ENCODE data around the gene BEND3.
"Not testable (repeated sequence)": the region's sequence is repeated elsewhere in the genome, so short reads cannot be mapped to it uniquely, and the experiment has no call there.

Gene BEND3

DNA sequence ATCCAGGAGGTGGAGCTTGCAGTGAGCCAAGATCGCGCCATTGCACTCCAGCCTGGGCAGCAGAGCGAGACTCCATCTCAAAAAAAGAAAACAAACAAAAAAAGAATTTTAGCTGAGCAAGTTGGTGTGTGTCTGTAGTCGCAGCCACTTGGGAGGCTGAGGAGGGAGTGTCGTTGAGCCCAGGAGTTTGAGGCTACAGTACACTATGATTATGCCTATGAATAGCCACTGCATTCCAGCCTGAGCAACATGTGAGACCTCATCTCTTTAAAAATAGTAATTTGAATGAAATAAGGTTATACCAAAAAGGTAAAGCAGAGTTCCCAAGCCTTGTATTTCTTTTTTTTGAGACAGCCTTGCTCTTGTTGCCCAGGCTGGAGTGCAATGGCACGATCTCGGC is 67.5 kb downstream of the BEND3 start:
- in situ Hi-C loops (cut with MboI; ENCODE audit: low sequenced_read_pairs): no loop called here

- in situ Hi-C loops (cut with MboI; ENCODE audit: low sequenced_read_pairs): no loop called here
Observed at GRCh38 chr6:107045826-107046675, 69.3 kb downstream of the BEND3 start.

GRCh38 chr6:107033126-107033525 is 82.2 kb downstream of the BEND3 start:
- in situ Hi-C loops (cut with MboI; ENCODE audit: low sequenced_read_pairs): no loop called here

- in situ Hi-C loops (cut with MboI; ENCODE audit: low sequenced_read_pairs): no loop called here
Observed at GRCh38 chr6:107032051-107032450, 83.3 kb downstream of the BEND3 start.

DNA sequence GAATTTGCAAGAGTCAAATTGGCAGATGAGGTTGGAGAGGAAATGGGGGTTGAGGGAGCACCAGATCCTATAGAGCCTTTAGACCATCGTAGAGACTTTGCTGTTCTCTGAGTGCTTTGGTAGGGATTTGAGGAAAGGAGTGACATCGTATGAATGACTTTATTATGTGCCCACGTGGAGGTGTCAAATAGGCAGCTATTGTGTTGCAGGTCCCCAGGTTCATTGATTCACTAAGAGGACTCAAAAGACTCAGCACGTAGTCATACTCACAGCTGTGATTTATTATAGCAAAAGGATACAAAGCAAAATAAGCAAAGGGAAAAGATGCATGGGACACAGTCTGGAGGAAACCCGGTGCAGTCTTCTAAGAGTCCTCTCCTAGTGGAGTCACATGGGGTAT is 85.2 kb downstream of the BEND3 start:
- in situ Hi-C loops (cut with MboI; ENCODE audit: low sequenced_read_pairs): no loop called here

DNA sequence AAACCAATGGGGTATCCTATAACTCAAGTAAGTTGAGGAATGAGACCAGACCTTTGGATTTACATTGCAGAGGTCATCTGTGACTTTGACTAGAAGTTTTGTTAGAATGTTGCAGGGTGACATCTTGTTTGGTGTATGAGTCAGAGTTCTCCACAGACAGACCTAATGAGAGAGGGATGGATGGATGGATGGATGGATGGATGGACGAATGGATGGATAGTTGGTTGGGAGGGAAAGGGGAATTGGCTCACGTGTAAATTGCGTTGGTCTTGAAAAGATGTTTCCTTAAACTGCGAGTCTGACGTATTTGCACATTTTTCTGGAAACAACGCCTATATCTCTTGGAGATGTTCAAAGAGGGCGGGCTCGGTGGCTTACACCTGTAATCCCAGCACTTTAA is 88.3 kb downstream of the BEND3 start:
- in situ Hi-C loops (cut with MboI; ENCODE audit: low sequenced_read_pairs): no loop called here

DNA sequence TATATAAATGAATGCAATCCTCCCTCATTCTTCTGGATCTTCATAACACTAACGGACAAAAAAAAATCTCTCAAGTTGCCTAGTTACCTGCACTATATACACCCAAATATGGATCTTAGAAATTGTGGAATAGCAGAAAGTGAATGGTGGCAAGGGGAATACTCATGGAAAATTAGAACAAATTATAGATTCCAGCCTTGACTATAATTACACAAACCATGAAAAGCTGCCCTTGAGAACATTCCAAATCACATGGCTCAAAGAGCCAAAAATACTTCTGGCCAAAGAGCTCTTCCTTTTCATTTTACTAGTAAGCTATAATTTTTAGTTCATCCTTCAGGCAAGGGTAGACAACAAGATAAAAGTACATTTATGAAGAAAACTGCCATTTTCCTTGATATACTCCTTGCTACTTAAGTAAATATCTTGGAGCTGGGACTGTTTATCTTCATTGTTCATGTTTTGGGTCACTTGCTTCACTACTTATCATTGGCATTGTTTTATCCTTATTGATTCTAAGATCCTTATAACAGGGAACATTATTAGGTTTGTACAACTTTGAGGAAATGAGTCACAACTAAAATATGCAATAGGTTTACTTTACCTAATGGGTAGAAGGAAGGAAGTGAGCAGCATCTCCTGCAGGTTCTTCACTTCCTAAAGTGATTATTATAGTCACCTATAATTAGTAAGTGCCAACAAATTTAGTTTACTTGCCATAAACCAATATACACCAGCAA is 93.7 kb downstream of the BEND3 start:
- in situ Hi-C loops (cut with MboI; ENCODE audit: low sequenced_read_pairs): no loop called here

- in situ Hi-C loops (cut with MboI; ENCODE audit: low sequenced_read_pairs): no loop called here
Observed at GRCh38 chr6:107020239-107020638, 95.1 kb downstream of the BEND3 start.

DNA sequence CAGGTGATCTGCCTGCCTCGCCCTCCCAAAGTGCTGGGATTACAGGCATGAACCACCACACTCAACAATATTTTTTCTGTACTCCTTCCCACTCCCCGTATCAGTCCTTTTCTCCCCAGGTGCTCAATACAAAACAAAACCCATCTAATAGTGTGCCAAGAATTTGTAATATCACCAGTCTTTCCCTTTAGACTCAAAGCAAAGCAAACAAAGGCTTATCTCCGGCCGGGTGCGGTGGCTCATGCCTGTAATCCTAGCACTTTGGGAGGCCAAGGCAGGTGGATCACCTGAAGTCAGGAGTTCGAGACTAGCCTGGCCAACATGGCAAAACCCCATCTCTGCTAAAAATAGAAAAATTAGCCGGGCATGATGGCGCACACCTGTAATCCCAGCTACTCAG is 95.7 kb downstream of the BEND3 start:
- in situ Hi-C loops (cut with MboI; ENCODE audit: low sequenced_read_pairs): not testable (repeated sequence)

- in situ Hi-C loops (cut with MboI; ENCODE audit: low sequenced_read_pairs): no loop called here
Observed at GRCh38 chr6:107019047-107019446, 96.3 kb downstream of the BEND3 start.

All from hTERT RPE-1 (cell line).